ENCODE results near the gene TADA3.

The TADA3 gene

DNA sequence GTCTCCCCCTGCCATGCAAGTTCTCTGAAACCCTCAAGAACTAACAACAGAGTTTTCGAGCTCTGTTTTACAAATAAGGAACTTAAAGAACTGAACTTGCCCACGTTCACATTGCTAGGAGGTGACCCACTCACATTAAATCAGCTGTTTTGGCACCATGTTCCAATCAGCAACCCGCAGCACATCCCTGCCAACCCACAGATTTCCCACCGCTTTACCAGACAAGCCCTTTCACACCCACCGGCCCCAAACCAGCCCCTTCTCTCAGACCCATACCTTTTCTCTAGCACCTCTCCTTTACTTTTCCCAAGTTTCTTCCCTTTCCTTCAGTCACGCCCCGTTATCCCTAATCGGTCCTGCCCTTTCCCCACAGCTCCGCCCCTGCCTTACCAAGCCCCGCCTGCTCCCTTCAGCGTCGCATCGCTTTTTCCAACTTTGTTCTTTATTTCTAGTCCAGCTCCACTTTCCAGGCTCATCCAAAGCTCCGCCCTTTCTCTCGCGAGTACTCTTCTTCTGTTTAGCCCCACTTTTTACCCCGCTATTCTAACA is 61.5 kb downstream of the TADA3 start:
- Histone ChIP-seq H4K20me1 (ENCODE audit: control insufficient read depth, insufficient read depth, low read depth, low read length) (peaks cover 20% of the 10 kb centered on the region), H3K4me3 (ENCODE audit: low read length) (peak overlapping the region; percentile 84), H3K27ac (ENCODE audit: low read depth, low read length) (0 out of 2 replicates have a peak overlapping the region, but pooled peaks have one; percentile 26), H3K4me2 (ENCODE audit: low read length) (peak overlapping the region; percentile 69), H3K36me3 (ENCODE audit: control insufficient read depth, low read length) (peaks cover 38% of the 10 kb centered on the region), H3F3A (ENCODE audit: control insufficient read depth, insufficient read depth) (peaks cover 2% of the 10 kb centered on the region; the same call in 1 of the 2 replicates), H3K4me1 (ENCODE audit: control insufficient read depth, low read length) (peaks cover 36% of the 10 kb centered on the region), H3K9me2 (replicated peaks; ENCODE audit: control insufficient read depth, low read length) (no peaks in the 10 kb centered on the region), H3K79me2 (ENCODE audit: control insufficient read depth, low read length) (peaks cover 42% of the 10 kb centered on the region), H3K27me3 (ENCODE audit: control insufficient read depth, low read length) (no peaks in the 10 kb centered on the region), H3K9me3 (ENCODE audit: control insufficient read depth, insufficient read depth, low read length) (no peaks in the 10 kb centered on the region)
- no peak for TF ChIP-seq EZH2phosphoT487 (IDR thresholded peaks at IDR 0.05; ENCODE audit: borderline replicate concordance, low read length)
- TF ChIP-seq, protein P1, sequence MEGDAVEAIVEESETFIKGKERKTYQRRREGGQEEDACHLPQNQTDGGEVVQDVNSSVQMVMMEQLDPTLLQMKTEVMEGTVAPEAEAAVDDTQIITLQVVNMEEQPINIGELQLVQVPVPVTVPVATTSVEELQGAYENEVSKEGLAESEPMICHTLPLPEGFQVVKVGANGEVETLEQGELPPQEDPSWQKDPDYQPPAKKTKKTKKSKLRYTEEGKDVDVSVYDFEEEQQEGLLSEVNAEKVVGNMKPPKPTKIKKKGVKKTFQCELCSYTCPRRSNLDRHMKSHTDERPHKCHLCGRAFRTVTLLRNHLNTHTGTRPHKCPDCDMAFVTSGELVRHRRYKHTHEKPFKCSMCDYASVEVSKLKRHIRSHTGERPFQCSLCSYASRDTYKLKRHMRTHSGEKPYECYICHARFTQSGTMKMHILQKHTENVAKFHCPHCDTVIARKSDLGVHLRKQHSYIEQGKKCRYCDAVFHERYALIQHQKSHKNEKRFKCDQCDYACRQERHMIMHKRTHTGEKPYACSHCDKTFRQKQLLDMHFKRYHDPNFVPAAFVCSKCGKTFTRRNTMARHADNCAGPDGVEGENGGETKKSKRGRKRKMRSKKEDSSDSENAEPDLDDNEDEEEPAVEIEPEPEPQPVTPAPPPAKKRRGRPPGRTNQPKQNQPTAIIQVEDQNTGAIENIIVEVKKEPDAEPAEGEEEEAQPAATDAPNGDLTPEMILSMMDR (IDR thresholded peaks at IDR 0.05; ENCODE audit: low read depth, low read length, poor library complexity, severe bottlenecking), result no peak

Measured in DOHH2 (cell line).